HG02943 (cell line): Measurements from ENCODE around the gene SRBD1.
"Not testable (repeated sequence)": the region's sequence is repeated elsewhere in the genome, so short reads cannot be mapped to it uniquely, and the experiment has no call there.

Experiments used
- ATAC-seq: cut with Tn5 transposase; IDR thresholded peaks from one replicate; pipeline ENCODE4 v1.9.1; 2021; ENCODE audit warnings: mild to moderate bottlenecking, low read depth, moderate library complexity; ENCODE audit not compliant: unreplicated experiment

Gene SRBD1

DNA sequence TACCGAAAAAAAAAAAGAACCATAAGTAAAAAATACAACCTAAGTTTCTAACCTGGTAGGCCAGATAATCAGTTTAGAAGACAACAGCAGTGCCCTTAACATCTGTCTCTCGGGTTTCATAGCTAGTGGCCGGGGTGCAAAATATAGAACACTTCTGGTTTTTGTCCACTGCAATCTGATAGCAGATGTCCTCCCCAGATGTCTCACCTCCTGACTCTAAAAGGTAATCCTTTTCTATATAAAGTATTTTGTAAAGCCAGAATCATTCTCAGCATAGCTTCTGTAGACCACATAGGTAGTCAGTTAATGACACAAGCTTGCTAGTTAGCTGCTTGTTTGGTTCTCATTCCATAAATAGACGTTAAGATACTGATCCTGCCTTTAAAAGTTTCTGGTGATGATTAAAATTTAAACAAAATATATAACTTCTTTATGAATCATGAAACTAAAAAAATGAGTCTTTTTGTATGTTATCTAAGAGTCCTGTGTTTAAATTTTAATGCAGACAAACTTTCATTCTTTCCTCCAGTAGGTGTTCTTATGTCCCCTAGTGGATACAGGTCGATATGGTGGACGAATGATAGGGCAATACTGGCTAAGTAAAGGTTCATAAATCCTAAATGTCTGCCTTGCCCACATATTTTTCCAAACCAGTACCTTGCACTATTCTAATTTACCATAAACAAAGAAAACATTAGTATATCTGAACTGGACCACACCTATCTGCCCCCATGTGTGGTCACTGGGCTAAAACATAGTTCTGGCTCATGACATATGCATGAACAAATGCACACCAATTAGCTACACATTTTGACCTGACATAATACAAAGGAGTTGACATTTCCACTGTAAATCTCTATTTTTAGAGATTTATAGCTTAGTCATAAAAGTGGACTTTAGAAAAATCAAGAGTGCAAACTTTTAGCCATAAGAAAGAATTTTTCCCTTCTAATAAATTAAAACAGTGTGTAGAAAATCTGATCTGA, 171.0 kb downstream of the SRBD1 start:
- ATAC-seq = no peak

DNA sequence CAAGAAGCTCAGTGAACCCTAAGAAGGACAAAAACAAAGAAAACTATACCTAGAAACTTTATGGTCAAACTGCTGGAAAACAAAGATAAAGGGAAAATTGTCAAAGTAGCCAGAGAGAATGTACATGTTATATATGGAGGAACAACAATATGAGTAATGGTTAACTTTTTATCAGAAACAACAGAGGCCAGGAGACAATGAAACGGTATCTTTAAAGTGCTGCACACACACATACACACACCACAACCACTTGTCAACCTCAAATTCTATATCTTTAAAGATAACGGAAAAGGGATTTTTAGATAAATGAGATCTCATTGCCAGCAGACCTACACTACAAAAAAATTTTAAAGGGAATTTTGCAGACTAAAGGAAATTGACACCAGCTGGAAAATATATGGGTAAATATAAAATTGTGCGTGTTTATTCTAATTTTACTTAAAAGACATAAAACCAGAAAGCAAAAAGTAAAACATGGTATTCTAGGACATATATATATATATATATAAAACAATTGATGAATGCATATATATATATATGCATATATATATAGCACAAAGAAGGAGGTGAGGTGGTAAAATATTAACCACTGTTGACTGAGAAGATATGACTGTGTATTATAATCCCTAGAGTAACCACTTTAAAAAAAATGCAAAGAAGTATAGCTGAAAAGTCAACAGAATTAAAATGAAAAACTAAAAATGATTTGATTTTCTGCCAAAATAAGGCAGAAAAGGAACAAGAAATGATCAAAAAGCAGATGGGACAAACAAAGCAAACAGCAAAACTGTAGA, 172.0 kb downstream of the SRBD1 start:
- ATAC-seq = no peak

DNA sequence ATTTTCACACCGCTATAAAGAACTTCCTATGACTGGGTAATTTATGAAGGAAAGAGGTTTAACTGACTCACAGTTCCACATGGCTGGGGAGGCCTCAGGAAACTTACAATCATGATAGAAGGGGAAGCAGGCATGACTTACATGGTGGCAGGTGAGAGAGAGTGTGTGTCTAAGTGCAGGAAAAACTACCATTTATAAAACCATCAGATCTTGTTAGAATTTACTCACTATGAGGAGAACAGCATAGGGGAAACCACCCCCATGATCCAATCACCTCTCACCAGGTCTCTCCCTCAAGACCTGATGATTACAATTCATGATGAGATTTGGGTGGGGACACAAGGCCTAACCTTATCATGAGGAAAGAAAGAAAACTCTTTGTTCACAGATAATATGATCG, 174.6 kb downstream of the SRBD1 start:
- ATAC-seq = no peak

DNA sequence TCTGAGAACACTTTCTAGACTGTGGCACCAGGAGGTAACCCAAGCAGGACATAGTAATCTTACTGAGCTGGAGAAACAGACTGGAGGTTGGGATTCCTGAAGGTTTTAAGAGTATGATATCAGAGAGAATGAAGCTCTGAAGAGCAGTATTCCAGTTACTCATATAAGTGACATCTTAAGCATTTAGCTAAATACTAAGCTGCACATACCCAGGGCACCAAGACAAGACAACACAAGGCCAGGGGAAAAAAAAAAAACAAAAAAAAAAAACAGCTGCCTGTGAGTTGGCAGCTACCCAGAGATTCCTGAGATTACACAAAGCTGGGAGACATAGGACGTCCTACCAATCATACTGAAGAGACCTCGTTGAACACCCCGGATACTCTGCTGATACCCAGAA, 175.8 kb downstream of the SRBD1 start:
- no peak for ATAC-seq

DNA sequence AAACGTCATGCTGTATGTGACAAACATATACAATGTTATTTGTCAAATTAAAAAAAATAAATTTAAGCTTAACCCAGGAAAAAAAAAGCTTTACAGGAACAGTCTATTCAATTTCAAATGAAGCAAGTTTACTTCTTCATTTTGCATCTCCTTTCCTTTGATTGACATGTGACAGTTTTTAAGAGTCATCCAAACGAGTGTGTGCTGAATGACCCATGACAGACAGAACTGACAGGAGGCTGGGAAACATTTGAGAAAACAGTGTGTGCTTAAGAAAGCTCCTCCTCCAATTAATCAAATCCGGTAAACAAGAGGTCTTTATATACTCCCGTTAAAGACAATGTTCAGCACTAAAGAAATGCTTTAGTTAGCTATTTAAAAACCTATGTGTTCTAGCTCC, 177.7 kb downstream of the SRBD1 start:
- no peak for ATAC-seq

DNA sequence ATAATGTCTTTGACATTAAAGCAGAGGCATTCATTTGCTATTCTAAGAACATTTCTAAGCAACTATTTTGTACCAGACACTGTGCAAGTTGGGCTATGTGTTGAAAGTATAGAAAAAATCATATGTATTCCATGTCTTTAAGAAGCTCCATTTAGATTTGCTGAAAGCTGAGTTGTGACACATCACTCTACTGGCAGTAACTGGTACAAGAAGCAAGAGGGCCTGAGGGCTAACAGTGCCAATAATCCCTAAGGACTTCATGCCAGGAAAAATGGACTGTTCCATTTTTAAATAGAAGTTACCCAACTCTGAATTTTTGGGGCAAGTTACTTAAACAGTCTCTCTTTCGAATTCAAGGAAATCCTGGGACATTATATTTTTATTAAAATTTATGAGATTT, 178.7 kb downstream of the SRBD1 start:
- no peak for ATAC-seq

DNA sequence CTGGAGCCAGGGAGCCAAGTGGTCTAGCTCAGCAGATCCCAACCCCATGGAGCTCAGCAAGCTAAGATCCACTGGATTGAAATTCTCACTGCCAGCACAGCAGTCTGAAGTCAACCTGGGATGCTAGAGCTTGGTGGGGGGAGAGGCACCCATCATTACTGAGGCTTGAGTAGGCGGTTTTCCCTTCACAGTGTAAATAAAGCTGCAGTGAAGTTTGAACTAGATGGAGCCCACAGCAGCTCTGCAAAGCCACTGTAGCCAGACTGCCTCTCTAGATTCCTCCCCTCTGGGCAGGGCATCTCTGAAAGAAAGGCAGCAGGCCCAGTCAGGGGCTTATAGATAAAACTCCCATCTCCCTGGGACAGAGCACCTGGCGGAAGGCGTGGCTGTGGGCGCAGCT, 185.0 kb downstream of the SRBD1 start:
- ATAC-seq = not testable (repeated sequence)

DNA sequence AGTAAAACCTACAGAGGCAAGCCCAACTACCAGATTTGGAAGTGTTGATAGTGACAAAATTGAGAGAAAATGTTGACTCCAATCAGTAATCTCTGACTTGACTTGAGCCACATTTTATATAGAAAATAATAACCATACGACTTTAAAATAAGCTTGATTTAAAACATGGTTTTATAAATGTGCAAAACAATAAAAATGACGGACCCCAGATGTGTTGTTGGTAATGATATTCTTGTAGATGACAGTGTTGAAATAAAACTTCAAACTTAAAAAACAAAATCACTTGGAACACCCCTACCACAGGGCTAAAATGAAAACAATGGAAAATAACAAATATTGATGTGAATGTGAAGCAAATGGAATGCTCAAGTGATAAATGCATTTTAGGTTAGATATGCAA, 188.1 kb downstream of the SRBD1 start:
- no peak for ATAC-seq

DNA sequence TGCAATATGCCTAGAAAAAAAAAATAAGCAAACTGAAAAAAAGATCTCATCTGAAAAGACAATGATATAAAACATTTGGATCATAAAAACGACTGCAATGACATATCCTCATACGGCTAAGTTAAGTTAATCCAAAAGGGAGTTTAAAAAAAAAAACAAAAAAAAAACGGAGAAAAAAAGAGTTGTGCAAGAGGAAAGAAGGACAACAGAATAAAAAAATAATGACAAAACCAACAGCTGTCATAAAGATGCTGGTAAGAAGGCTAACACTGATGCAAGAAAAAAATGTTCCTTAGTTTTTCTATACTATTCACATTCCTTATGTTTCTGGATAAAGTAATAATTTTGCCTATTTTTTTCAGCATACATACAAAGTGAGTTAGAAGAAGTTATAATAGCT, 192.5 kb downstream of the SRBD1 start:
- ATAC-seq = no peak

DNA sequence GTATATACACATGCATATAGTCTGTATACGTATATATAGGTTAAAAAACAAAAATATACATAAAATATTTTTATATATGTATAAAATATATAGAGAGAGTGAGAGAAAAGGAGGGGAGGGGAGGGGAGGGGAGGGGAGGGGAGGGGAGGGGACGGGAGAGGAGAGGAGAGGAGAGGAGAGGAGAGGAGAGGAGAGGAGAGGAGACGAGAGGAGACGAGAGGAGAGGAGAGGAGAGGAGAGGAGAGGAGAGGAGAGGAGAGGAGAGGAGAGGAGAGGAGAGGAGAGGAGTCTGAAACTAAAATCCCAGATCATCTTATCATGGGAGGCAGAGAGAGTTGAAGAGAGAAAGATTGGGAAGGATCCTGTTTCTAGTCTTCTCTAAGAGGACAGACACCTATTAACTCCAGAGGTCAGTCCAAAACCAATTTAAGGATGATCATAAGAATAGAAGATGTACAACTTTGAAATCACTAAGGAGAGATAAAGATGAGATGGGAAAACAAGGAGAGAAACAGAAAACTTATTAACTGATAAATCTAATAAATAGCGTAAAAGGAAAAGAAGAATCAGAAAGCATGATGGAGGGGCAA, 195.4 kb downstream of the SRBD1 start:
- ATAC-seq = no peak

DNA sequence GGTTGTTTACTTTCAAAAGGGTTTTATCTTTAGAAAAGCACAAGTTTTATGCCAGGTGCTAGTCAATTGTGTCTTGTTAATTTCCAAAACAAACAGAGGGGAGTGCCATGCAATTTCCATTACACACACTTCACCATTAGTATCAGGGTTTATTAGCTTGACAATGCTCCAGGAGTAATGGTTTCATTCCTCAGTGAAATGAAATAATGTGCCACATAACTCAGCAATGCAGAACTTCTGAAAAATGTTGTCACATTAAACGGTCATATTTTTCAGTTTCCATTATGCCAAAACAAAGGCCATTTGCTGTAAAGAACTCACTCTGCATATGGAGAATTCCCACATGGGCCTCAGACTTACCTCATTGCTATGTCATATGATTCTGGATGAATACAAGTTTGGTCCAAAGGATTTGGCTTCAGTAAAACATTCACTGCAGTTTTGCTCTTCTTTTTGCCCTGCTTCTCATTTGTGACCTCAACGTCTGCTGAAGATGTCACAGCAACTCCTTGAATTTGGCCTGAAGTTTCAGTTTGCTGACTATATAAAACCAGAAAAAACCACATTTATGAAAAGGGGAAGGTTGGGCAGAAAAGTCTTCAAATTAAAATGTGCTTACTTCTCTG, 198.2 kb downstream of the SRBD1 start:
- ATAC-seq = no peak

DNA sequence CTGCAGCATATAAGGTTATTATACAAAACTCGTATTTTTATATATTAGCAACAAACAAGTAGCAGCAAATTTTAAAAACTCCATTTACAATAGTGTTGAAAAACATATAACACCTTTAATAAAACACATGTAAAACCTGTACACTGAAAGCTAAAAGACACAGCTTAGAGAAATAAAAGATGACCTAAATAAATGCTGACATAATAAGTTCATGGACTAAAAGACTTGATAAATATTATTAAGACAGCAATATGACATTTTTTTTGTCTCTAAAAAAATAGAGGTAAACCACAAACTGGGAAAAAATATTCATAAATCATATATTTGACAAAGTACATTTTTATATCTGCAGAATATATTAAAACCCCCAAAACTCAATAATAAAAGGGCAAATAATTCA, 201.4 kb downstream of the SRBD1 start:
- no peak for ATAC-seq

DNA sequence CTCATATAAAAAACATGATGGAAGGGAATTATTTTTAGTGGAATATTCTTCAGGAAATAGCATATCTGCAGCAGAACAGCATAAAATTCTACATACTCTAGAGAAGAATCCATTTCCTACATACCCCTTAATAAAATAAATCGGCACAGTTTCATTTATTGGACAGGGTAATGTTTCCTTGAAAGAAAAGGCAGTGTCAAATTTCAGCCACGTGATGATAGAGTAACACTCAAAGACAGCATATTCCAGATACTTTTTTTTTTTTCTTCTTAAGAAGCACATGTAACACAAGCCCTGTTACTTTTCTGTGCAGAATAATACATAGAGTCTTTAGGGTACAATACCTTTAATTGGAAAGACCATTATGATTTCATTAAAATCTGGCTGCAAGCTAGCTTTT, 204.4 kb downstream of the SRBD1 start:
- ATAC-seq = no peak

DNA sequence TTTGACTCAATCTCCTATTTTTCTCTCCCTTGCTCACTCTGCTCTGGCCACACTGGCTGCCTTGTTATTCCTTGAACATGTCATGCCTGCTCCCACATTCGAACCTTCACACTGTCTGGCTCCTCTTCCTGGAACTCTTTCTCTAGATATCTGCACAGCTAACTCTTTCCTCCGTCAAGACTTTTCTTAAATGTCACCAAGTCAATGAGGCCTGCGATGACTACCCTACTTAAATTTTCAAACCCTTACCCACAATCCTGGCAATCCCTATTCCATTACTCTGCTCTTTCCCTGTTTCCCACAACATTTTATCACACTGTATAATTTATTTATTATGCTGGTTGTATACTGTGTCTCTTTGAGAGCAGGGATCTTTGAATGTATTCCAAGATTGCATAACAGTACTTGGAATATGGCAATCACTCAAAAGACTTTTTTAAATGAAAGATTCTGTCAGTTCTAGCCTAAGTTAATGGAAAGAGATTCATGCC, 206.2 kb downstream of the SRBD1 start:
- ATAC-seq = no peak

DNA sequence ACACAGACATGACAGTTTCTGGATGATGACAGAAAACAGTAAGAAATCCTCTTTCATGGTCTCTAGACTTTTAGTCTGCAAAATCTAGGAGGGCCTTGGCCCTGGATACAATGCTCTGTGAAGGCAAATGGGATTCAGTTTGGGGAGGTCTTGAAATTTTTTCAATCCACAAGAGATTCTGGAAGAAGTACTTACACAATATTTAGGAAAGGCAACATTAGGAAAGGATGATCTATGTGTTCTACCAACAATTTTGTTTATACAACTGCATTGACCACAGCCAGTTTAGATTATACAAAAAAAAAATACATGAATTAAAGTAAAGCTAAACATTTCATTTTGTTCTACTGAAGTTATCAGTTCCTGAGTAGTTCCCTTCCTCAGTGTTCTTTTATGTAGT, 208.0 kb downstream of the SRBD1 start:
- no peak for ATAC-seq

DNA sequence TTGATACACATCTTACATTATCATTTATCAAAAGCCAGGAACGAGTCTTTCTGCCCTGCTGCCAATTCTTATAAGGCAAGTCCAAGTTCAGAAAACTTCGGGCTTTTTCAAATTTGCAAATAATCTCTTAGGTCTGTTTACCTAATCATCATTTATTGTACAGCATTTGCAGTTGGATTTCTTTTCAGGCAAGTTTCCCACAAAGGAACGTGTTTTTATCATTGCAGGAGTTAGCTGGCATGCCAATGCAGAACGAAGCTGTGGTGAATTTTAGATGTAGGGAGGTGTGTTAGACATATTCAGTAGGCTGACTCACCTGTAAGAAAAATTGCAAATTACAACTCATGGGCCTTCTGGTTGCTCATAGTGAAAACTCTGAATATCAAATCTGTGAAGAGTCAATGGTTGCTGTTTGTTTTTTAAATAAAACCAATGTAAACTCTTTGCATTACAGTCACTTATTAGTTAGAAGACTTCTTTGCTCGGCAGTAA, 209.6 kb downstream of the SRBD1 start:
- no peak for ATAC-seq

DNA sequence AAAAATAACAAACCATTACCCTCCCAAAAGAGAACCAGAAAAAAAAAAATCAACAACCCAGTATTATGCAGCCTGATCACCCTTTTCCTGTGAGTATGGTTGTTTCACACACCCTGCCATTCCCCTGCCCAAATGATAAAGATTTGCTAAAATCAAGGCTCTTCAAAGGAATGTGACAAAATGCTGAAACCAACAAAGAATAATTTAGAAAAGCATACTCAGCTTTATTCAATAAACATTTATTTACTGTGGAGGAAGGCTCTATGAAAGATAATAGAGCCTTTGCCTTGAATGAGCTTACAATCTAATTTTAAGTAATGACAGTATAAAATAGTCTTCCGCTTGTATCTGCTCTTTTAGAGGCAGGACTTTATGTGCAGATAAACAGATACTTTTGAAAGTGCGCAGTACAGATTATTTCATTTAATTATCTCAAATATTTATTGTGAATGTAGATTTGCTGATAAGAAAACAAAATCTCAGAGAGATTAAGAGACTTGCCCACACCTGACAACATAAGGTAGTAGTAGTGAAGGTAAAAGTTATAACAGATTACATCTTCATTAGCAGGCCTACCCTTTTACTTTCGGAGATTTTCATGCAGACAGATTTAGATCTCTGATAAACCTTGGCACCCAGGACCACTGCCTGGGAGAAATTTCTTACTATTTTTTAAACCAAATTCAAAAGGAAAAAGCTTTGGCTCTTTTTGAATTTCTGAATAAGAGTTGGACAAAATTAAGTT, 211.9 kb downstream of the SRBD1 start:
- no peak for ATAC-seq

DNA sequence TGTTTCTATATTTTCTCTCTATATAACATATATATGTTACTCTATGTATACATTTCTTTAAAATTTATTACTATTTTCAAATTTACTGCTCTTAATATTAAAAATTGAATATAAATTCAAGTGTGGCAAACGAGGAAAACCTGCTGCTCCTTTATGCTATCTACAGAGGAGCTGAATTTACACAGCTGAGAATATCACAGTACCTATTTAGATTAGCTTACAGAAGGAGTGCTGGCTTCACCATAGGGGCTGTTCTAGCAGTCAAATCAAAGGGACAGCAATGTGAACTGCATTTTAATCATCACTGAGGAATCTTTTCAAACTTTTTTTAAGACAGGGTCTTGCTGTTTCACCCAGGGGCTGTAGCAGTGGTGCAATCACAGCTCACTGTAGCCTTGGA, 213.8 kb downstream of the SRBD1 start:
- no peak for ATAC-seq

DNA sequence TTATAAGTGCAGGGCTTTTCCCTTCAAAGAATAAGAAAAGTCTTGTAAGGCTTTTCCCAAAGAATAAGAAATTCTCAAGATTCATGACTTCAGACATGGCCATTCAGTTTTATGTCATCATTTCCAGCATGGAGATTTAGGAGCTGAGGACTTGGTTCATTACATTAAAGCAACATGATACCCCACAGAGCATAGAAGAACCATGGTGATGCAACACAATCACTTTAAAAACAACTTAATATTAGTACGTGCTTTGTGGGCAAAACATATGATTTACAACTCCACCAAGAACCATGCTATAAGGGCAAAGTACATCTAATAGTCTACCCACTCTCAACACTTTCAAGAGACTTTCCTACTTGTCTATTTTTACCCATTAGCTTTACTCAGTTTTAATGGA, 214.4 kb downstream of the SRBD1 start:
- no peak for ATAC-seq

DNA sequence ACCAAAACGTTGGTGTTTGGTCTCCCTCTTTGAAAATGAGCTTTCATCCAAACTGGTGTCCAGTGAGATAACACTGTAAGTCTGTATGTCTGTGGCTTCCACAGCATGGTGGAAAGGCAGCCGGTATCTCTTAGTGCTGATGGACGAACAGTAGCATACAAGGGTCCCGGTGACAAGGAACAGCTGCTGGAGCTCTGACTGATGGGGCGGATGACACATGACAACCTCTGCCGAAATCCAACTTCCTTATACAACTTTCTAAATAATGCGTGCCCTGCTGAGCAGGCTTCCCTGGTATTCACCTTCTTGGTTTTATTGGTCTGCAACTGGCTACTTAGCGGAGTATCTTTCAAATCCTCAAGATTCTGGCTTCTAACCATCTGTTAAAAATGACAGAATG, 216.2 kb downstream of the SRBD1 start:
- ATAC-seq = no peak
